Stomach (tissue), 4 donors: ENCODE data around the gene RPL3.

Source experiments
- POLR2A ChIP-seq, 4 donors: fragments of 450-650 bp; IDR thresholded peaks; one replicate each; pipeline ENCODE4 v1.6.1; 2016; ENCODE audit warnings: antibody characterized with exemption in 4 of 4, control low read depth in 2 of 4, mild to moderate bottlenecking in 1 of 4, moderate library complexity in 1 of 4
- POLR2AphosphoS5 ChIP-seq, 3 donors: sonication (generic); formaldehyde crosslinking; IDR thresholded peaks; one replicate each; pipeline ENCODE4 v1.6.1; 2016; ENCODE audit warnings: antibody characterized with exemption in 3 of 3
- TF ChIP-seq, protein P1 (sequence below), 7 experiments: fragments of 450-650 bp in 4 of 7; fragments of 200-600 bp in 3 of 7; sonication (generic) in 3 of 7; IDR thresholded peaks; one replicate each; pipeline ENCODE4 v1.5.1; 2016 to 2019; ENCODE audit warnings: antibody characterized with exemption in 7 of 7, control low read depth in 2 of 7, mild to moderate bottlenecking in 1 of 7

GRCh38 chr22:39318507-39319283 is 728 bp downstream of the RPL3 start:
- TF ChIP-seq POLR2A (IDR thresholded peaks at IDR 0.05) (no peak), POLR2AphosphoS5 (IDR thresholded peaks at IDR 0.05) (no peak)
- TF ChIP-seq, protein P1, sequence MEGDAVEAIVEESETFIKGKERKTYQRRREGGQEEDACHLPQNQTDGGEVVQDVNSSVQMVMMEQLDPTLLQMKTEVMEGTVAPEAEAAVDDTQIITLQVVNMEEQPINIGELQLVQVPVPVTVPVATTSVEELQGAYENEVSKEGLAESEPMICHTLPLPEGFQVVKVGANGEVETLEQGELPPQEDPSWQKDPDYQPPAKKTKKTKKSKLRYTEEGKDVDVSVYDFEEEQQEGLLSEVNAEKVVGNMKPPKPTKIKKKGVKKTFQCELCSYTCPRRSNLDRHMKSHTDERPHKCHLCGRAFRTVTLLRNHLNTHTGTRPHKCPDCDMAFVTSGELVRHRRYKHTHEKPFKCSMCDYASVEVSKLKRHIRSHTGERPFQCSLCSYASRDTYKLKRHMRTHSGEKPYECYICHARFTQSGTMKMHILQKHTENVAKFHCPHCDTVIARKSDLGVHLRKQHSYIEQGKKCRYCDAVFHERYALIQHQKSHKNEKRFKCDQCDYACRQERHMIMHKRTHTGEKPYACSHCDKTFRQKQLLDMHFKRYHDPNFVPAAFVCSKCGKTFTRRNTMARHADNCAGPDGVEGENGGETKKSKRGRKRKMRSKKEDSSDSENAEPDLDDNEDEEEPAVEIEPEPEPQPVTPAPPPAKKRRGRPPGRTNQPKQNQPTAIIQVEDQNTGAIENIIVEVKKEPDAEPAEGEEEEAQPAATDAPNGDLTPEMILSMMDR (IDR thresholded peaks at IDR 0.05), result no peak
